ENCODE measurements around the gene TTN. TPM values are rescaled to one million over a fixed set of nuclear protein-coding genes. Genes with fewer than 3 reads are reported as not detected.

Gene TTN
- total and polyA plus RNA-seq, 2 experiments from 2014 or later, result 12.5 to 15.7 TPM

GRCh38 chr2:178833382-178833781, 26.2 kb upstream of the TTN start:
- Histone ChIP-seq H3K4me3 (no peak overlapping the region), H3K36me3 (ENCODE audit: insufficient read depth) (no peaks in the 10 kb centered on the region), H3K27ac (ENCODE audit: low read depth) (no peak overlapping the region), H2AFZ (no peak overlapping the region), H3K79me2 (replicated peaks; ENCODE audit: insufficient read depth) (no peaks in the 10 kb centered on the region), H4K20me1 (replicated peaks; ENCODE audit: insufficient read depth) (no peaks in the 10 kb centered on the region), H3K27me3 (ENCODE audit: insufficient read depth) (no peaks in the 10 kb centered on the region), H3F3A (replicated peaks; ENCODE audit: low read depth) (no peaks in the 10 kb centered on the region), H3K4me2 (no peak overlapping the region), H3K9me2 (ENCODE audit: insufficient read depth) (no peaks in the 10 kb centered on the region), H3K4me1 (ENCODE audit: insufficient read depth) (no peaks in the 10 kb centered on the region; the same call in 1 of the 2 replicates)
- TF ChIP-seq CREB1 (CRISPR knock-in tag; IDR thresholded peaks at IDR 0.05; ENCODE audit: low read depth) (no peak), ZNF462 (CRISPR knock-in tag; IDR thresholded peaks at IDR 0.05) (no peak), REST (IDR thresholded peaks at IDR 0.05; ENCODE audit: unreplicated experiment) (no peak), CTCF (conservative IDR thresholded peaks at IDR 0.05; ENCODE audit: low read depth in 2 of 2) (no peak)
- TF ChIP-seq, protein P1, sequence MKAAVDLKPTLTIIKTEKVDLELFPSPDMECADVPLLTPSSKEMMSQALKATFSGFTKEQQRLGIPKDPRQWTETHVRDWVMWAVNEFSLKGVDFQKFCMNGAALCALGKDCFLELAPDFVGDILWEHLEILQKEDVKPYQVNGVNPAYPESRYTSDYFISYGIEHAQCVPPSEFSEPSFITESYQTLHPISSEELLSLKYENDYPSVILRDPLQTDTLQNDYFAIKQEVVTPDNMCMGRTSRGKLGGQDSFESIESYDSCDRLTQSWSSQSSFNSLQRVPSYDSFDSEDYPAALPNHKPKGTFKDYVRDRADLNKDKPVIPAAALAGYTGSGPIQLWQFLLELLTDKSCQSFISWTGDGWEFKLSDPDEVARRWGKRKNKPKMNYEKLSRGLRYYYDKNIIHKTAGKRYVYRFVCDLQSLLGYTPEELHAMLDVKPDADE (IDR thresholded peaks at IDR 0.05), result no peak
- Mint-ChIP-seq H3K4me1 (peaks cover 15% of the 10 kb centered on the region), H3K27ac (no peak overlapping the region), H3K9me3 (no peaks in the 10 kb centered on the region), H3K36me3 (ENCODE audit: low read depth) (peaks cover 3% of the 10 kb centered on the region; the same call in 1 of the 3 replicates), H3K4me3 (no peak overlapping the region), H3K27me3 (ENCODE audit: insufficient read depth, low read depth, poor library complexity) (peaks cover 6% of the 10 kb centered on the region)
- no peak for ATAC-seq
- no peak for DNase-seq (ENCODE audit: low spot score)
